CD14-positive monocyte (primary cell): Measurements from ENCODE around the gene SSBP2. TPM values are rescaled to one million over a fixed set of nuclear protein-coding genes. Genes with fewer than 3 reads are reported as not detected.
A peak's percentile ranks its signal among the peaks of the same experiment; 100 is the strongest.

ENCODE experiments used
- DNase-seq, 3 donors: peaks; one replicate each; pipeline ENCODE4 v3.0.0-alpha.2; 2011 to 2022
- H2AFZ ChIP-seq: 2 replicates; pipeline ENCODE4 v1.6.0; 2012; ENCODE audit warnings: mild to moderate bottlenecking, low read depth, low read length, inconsistent platforms; ENCODE audit not compliant: insufficient read depth, poor library complexity, severe bottlenecking
- H3K27ac ChIP-seq, 2 donors: 1 replicate in 1 of 2; 2 replicates in 1 of 2; pipeline ENCODE4 v1.5.1; 2012 to 2013; ENCODE audit warnings: low read length in 2 of 2, control low read depth in 1 of 2, inconsistent platforms in 1 of 2, low read depth in 1 of 2, mild to moderate bottlenecking in 1 of 2
- H3K27me3 ChIP-seq, 2 donors: one replicate each; pipeline versions ENCODE4 v1.6.0 to v1.6.1; 2011 to 2013; ENCODE audit warnings: low read length in 2 of 2; ENCODE audit not compliant: control insufficient read depth in 2 of 2, insufficient read depth in 2 of 2
- H3K36me3 ChIP-seq, 2 donors: replicated peaks in 1 of 2; 1 replicate in 1 of 2; 2 replicates in 1 of 2; pipeline versions ENCODE4 v1.5.1 to v1.6.1; 2012 to 2013; ENCODE audit warnings: low read length in 2 of 2, control low read depth in 1 of 2, inconsistent platforms in 1 of 2, mild to moderate bottlenecking in 1 of 2; ENCODE audit not compliant: insufficient read depth in 2 of 2, control insufficient read depth in 1 of 2
- H3K4me1 ChIP-seq, 2 donors: 1 replicate in 1 of 2; 2 replicates in 1 of 2; pipeline versions ENCODE4 v1.5.1 to v1.6.1; 2012 to 2013; ENCODE audit warnings: low read length in 2 of 2, control low read depth in 1 of 2, inconsistent platforms in 1 of 2, mild to moderate bottlenecking in 1 of 2, moderate library complexity in 1 of 2; ENCODE audit not compliant: insufficient read depth in 2 of 2, control insufficient read depth in 1 of 2
- H3K4me2 ChIP-seq: replicated peaks from 2 replicates; pipeline ENCODE3; 2012; ENCODE audit warnings: low read length, moderate library complexity, mild to moderate bottlenecking; ENCODE audit not compliant: poor library complexity, severe bottlenecking; ENCODE audit errors: extremely low read depth
- H3K4me3 ChIP-seq, 3 experiments: fragments of 200-600 bp in 1 of 3; sonication (generic) in 1 of 3; replicated peaks in 1 of 3; 1 replicate in 2 of 3; 2 replicates in 1 of 3; pipeline ENCODE4 v1.5.1; 2011 to 2013; ENCODE audit warnings: low read length in 3 of 3, mild to moderate bottlenecking in 3 of 3, control low read depth in 2 of 3, low read depth in 2 of 3, inconsistent platforms in 1 of 3, moderate library complexity in 1 of 3
- H3K79me2 ChIP-seq: 2 replicates; pipeline ENCODE4 v1.6.0; 2012; ENCODE audit warnings: mild to moderate bottlenecking, control low read depth, inconsistent platforms, low read length, moderate library complexity; ENCODE audit not compliant: insufficient read depth
- H3K9ac ChIP-seq: 2 replicates; pipeline ENCODE4 v1.6.0; 2017; ENCODE audit warnings: low read length, mild to moderate bottlenecking; ENCODE audit not compliant: insufficient read depth, poor library complexity, severe bottlenecking
- H3K9me3 ChIP-seq, 2 donors: replicated peaks in 1 of 2; 1 replicate in 1 of 2; 2 replicates in 1 of 2; pipeline versions ENCODE4 v1.5.1 to v1.6.1; 2012 to 2013; ENCODE audit warnings: low read length in 2 of 2, control low read depth in 1 of 2; ENCODE audit not compliant: control insufficient read depth in 1 of 2, insufficient read depth in 1 of 2
- H4K20me1 ChIP-seq: 2 replicates; pipeline ENCODE4 v1.6.0; 2012; ENCODE audit warnings: mild to moderate bottlenecking, low read length, control low read depth, moderate library complexity; ENCODE audit not compliant: insufficient read depth
- H3K27ac Mint-ChIP-seq, 7 donors: one replicate each; pipeline ENCODE4 v1.8.0; 2020; ENCODE audit warnings: mild to moderate bottlenecking in 7 of 7, mixed read lengths in 7 of 7, moderate library complexity in 6 of 7, inconsistent platforms in 2 of 7
- H3K27me3 Mint-ChIP-seq, 3 donors: one replicate each; pipeline ENCODE4 v1.8.0; 2021 to 2022; ENCODE audit warnings: low read depth in 3 of 3, mild to moderate bottlenecking in 3 of 3, mixed read lengths in 3 of 3, moderate library complexity in 3 of 3, inconsistent platforms in 1 of 3
- H3K36me3 Mint-ChIP-seq, 2 donors: one replicate each; pipeline ENCODE4 v1.8.0; 2020; ENCODE audit warnings: mixed read lengths in 2 of 2, inconsistent platforms in 1 of 2, mild to moderate bottlenecking in 1 of 2
- H3K4me1 Mint-ChIP-seq: one replicate; pipeline ENCODE4 v1.8.0; 2020; ENCODE audit warnings: mild to moderate bottlenecking, mixed read lengths
- H3K4me3 Mint-ChIP-seq, 2 donors: one replicate each; pipeline ENCODE4 v1.8.0; 2020; ENCODE audit warnings: mild to moderate bottlenecking in 2 of 2, mixed read lengths in 2 of 2, moderate library complexity in 1 of 2
- H3K9me3 Mint-ChIP-seq, 7 donors: one replicate each; pipeline ENCODE4 v1.8.0; 2020 to 2022; ENCODE audit warnings: mixed read lengths in 7 of 7, mild to moderate bottlenecking in 6 of 7, moderate library complexity in 6 of 7, inconsistent platforms in 2 of 7
- CTCF ChIP-seq: fragments of 200-600 bp; IDR thresholded peaks from one replicate; pipeline ENCODE4 v1.8.0; 2022; ENCODE audit warnings: antibody characterized with exemption, mild to moderate bottlenecking
- WGBS: methylation state at CpG from one replicate; pipeline ENCODE4 v1.1.5; 2013; ENCODE audit warnings: missing lambda C conversion rate; ENCODE audit not compliant: insufficient coverage; 5-methylcytosine and 5-hydroxymethylcytosine counted together
- intact Hi-C, 2 donors: fragments of 100-400 bp; cut with micrococcal nuclease; formaldehyde crosslinking; loops; one replicate each; pipeline versions ENCODE4 v1.15.0 to v1.15.1; 2023
- polyA plus RNA-seq, 3 donors: library from polyadenylated mRNA; depleted of rRNA in 1 of 3; unstranded in 2 of 3; stranded (reverse) in 1 of 3; fragments of 300-500 nt in 2 of 3; fragments of >200 nt in 1 of 3; fragmentation: Illumina TruSeq in 2 of 3; gene quantifications; 1 replicate in 2 of 3; 2 replicates in 1 of 3; pipeline ENCODE4 v1.2.3, GENCODE V29; 2012 to 2021

Gene SSBP2
- polyA plus RNA-seq, 3 donors, result 29.1 to 55.2 (median 53.4) TPM

DNA sequence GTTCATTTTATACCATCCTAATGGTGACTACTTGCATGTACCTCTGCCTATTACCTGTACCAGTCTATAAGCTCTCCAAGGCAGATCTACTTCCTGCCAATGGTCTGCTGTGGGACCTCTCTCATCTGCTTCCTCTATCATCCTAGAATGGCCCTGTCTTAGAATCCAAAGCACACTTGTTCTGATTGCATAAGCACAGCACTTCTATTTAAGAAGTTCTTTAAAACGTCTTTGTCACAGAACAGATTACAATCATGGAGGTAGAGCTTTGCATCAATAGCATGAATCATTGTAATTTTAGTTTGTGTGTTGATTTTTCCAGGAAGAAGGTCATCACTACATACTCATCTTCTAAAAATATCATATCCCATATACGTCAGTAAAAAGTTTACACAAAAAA lies 225.2 kb downstream of the SSBP2 start:
- Mint-ChIP-seq H3K27me3 (no peaks in the 10 kb centered on the region), H3K9me3 (no peaks in the 10 kb centered on the region), H3K4me3 (no peak overlapping the region), H3K27ac (peak overlapping the region in 5 of 7 donors; percentile 6 to 86 (median 60)), H3K4me1 (peaks cover 11% of the 10 kb centered on the region), H3K36me3 (no peaks in the 10 kb centered on the region)
- no peak overlapping the region for H3K4me3 ChIP-seq
- H3K79me2 ChIP-seq, result no peaks in the 10 kb centered on the region
- no peaks in the 10 kb centered on the region for H3K9me3 ChIP-seq
- H3K36me3 ChIP-seq, result no peaks in the 10 kb centered on the region
- WGBS, result no CpG with 5 or more reads among the region's 2 CpGs
- no peak overlapping the region for H3K27ac ChIP-seq
- intact Hi-C loops, result no loop called here
- no peaks in the 10 kb centered on the region for H4K20me1 ChIP-seq
- no peak overlapping the region for H3K4me2 ChIP-seq
- TF ChIP-seq CTCF, result no peak
- H3K4me1 ChIP-seq, result no peaks in the 10 kb centered on the region
- no peak overlapping the region for H3K9ac ChIP-seq
- H3K27me3 ChIP-seq, result no peaks in the 10 kb centered on the region
- DNase-seq, result peak; percentile 26 to 64 (median 52)
- H2AFZ ChIP-seq, result no peak overlapping the region

- TF ChIP-seq CTCF, result no peak
- Histone ChIP-seq H3K9ac (no peak overlapping the region), H4K20me1 (no peaks in the 10 kb centered on the region), H3K79me2 (no peaks in the 10 kb centered on the region), H3K36me3 (no peaks in the 10 kb centered on the region), H3K9me3 (no peaks in the 10 kb centered on the region), H3K27ac (no peak overlapping the region), H3K27me3 (no peaks in the 10 kb centered on the region), H3K4me3 (no peak overlapping the region), H3K4me2 (no peak overlapping the region), H2AFZ (no peak overlapping the region), H3K4me1 (no peaks in the 10 kb centered on the region)
- Mint-ChIP-seq H3K4me3 (no peak overlapping the region), H3K36me3 (no peaks in the 10 kb centered on the region), H3K9me3 (no peaks in the 10 kb centered on the region), H3K27ac (no peak overlapping the region), H3K27me3 (no peaks in the 10 kb centered on the region), H3K4me1 (peaks cover 9% of the 10 kb centered on the region)
- no peak for DNase-seq
- intact Hi-C loops, result no loop called here
These were observed 226.9 kb downstream of the SSBP2 start for GRCh38 chr5:81524015-81524414.
